Upper lobe of left lung (tissue), 6 donors: ENCODE data around the gene BMS1. TPM values are rescaled to one million over a fixed set of nuclear protein-coding genes. Genes with fewer than 3 reads are reported as not detected.
"Not testable (repeated sequence)": the region's sequence is repeated elsewhere in the genome, so short reads cannot be mapped to it uniquely, and the experiment has no call there.

ENCODE experiments used
- ATAC-seq, 2 donors: fragments of 200-7000 bp; cut with Tn5 transposase; one replicate each; pipeline ENCODE4 v1.9.1; 2022; ENCODE audit warnings: mild to moderate bottlenecking in 2 of 2, moderate library complexity in 2 of 2; ENCODE audit not compliant: low FRiP score in 2 of 2
- DNase-seq, 2 donors: peaks; one replicate each; pipeline ENCODE4 v3.0.0-alpha.2; 2019 to 2020
- H3K27ac ChIP-seq, 4 donors: fragments of 200-600 bp; sonication (generic); one replicate each; pipeline ENCODE4 v1.5.1; 2016 to 2019
- H3K27me3 ChIP-seq, 4 donors: fragments of 200-600 bp; sonication (generic); one replicate each; pipeline ENCODE4 v1.5.1; 2017 to 2019
- H3K36me3 ChIP-seq, 4 donors: fragments of 200-600 bp; sonication (generic); one replicate each; pipeline ENCODE4 v1.5.1; 2016 to 2019
- H3K4me1 ChIP-seq, 4 donors: fragments of 200-600 bp; sonication (generic); one replicate each; pipeline ENCODE4 v1.5.1; 2018 to 2019
- H3K4me3 ChIP-seq, 4 donors: fragments of 200-600 bp; sonication (generic); one replicate each; pipeline ENCODE4 v1.5.1; 2017 to 2019; ENCODE audit warnings: mild to moderate bottlenecking in 2 of 4, moderate library complexity in 1 of 4
- H3K9me3 ChIP-seq, 4 donors: fragments of 200-600 bp; sonication (generic); one replicate each; pipeline ENCODE4 v1.5.1; 2018 to 2019
- CTCF ChIP-seq, 6 experiments: fragments of 450-650 bp in 4 of 6; fragments of 200-600 bp in 2 of 6; sonication (generic) in 2 of 6; IDR thresholded peaks; one replicate each; pipeline ENCODE4 v1.5.1; 2016 to 2019; ENCODE audit warnings: antibody characterized with exemption in 6 of 6
- EP300 ChIP-seq, 4 donors: sonication (generic); formaldehyde crosslinking; IDR thresholded peaks; one replicate each; pipeline ENCODE4 v1.5.1; 2017; ENCODE audit warnings: antibody characterized with exemption in 4 of 4, control low read depth in 2 of 4
- POLR2A ChIP-seq, 4 donors: fragments of 450-650 bp; IDR thresholded peaks; one replicate each; pipeline ENCODE4 v1.5.1; 2016 to 2017; ENCODE audit warnings: antibody characterized with exemption in 4 of 4, mild to moderate bottlenecking in 2 of 4
- POLR2AphosphoS5 ChIP-seq, 2 donors: sonication (generic); formaldehyde crosslinking; IDR thresholded peaks; one replicate each; pipeline ENCODE4 v1.5.1; 2017; ENCODE audit warnings: antibody characterized with exemption in 2 of 2
- WGBS, 2 donors: methylation state at CpG; one replicate each; pipeline ENCODE4 v1.1.5; 2017 to 2018; 5-methylcytosine and 5-hydroxymethylcytosine counted together
- total RNA-seq, 6 donors: library from RNA; depleted of rRNA in 4 of 6; stranded (reverse); fragments of >200 nt in 4 of 6; gene quantifications; one replicate each; pipeline versions ENCODE4 v1.1.0 to v1.2.1, GENCODE V29; 2016 to 2021
- donor health status: DM: no; HTN: no; CAD: no; lungs with moderate emphysema.
- donor health status: DM: no; HTN: yes; CAD: no; lungs with severe emphysema.

Gene BMS1
- total RNA-seq, 6 donors from 2014 or later, result 8.1 to 19.3 (median 14.3) TPM

- Histone ChIP-seq H3K27ac (no peak overlapping the region), H3K27me3 (no peaks in the 10 kb centered on the region), H3K36me3 (peaks cover 3 to 82% (median 16%) of the 10 kb centered on the region in 4 donors), H3K9me3 (no peaks in the 10 kb centered on the region), H3K4me3 (no peak overlapping the region), H3K4me1 (no peaks in the 10 kb centered on the region)
- DNase-seq, result no peak
- 96 to 99% methylated on average over 4 of the region's 4 CpGs for WGBS, 2 donors
- TF ChIP-seq EP300 (IDR thresholded peaks at IDR 0.05), result no peak
- no peak for TF ChIP-seq CTCF (IDR thresholded peaks at IDR 0.05)
- TF ChIP-seq POLR2A (IDR thresholded peaks at IDR 0.05), result no peak
- TF ChIP-seq POLR2AphosphoS5 (IDR thresholded peaks at IDR 0.05), result no peak
- ATAC-seq, result no peak
Measured at GRCh38 chr10:42809676-42810075, 27.1 kb downstream of the BMS1 start.

GRCh38 chr10:42812028-42812427 lies 29.4 kb downstream of the BMS1 start:
- no peak overlapping the region for H3K27ac ChIP-seq
- no peaks in the 10 kb centered on the region for H3K9me3 ChIP-seq
- TF ChIP-seq CTCF (IDR thresholded peaks at IDR 0.05), result no peak
- no peak for TF ChIP-seq POLR2AphosphoS5 (IDR thresholded peaks at IDR 0.05)
- TF ChIP-seq EP300 (IDR thresholded peaks at IDR 0.05), result no peak
- no peak for TF ChIP-seq POLR2A (IDR thresholded peaks at IDR 0.05)
- no peak overlapping the region for H3K4me3 ChIP-seq
- 97 to 100% methylated on average over 4 of the region's 4 CpGs for WGBS, 2 donors
- DNase-seq, result no peak
- H3K27me3 ChIP-seq, result no peaks in the 10 kb centered on the region
- no peak for ATAC-seq
- no peaks in the 10 kb centered on the region for H3K4me1 ChIP-seq
- H3K36me3 ChIP-seq, result peaks cover 3 to 88% (median 16%) of the 10 kb centered on the region in 4 donors

- H3K4me3 ChIP-seq, H3K9me3 ChIP-seq, ATAC-seq, H3K27me3 ChIP-seq, H3K4me1 ChIP-seq, H3K27ac ChIP-seq, DNase-seq: not testable (repeated sequence)
- whole genome bisulfite sequencing, 2 donors, result 94 to 99% methylated on average over 5 of the region's 5 CpGs
- peaks cover 7 to 89% (median 24%) of the 10 kb centered on the region in 4 donors for H3K36me3 ChIP-seq
Measured at GRCh38 chr10:42813989-42814687, 31.5 kb downstream of the BMS1 start.

GRCh38 chr10:42816334-42816733 lies 33.7 kb downstream of the BMS1 start:
- not testable (repeated sequence) for DNase-seq, H3K27me3 ChIP-seq, H3K9me3 ChIP-seq, ATAC-seq, H3K27ac ChIP-seq, H3K4me3 ChIP-seq, H3K4me1 ChIP-seq
- WGBS, 2 donors, result 87 to 90% methylated on average over 5 of the region's 5 CpGs
- H3K36me3 ChIP-seq, result peaks cover 7 to 90% (median 31%) of the 10 kb centered on the region in 4 donors

- ATAC-seq, result no peak
Measured at GRCh38 chr10:42816912-42817311, 34.3 kb downstream of the BMS1 start.

GRCh38 chr10:42817417-42817816 lies 34.8 kb downstream of the BMS1 start:
- not testable (repeated sequence) for H3K4me3 ChIP-seq, DNase-seq, H3K27me3 ChIP-seq, H3K27ac ChIP-seq, H3K4me1 ChIP-seq, ATAC-seq, H3K9me3 ChIP-seq
- peaks cover 9 to 92% (median 34%) of the 10 kb centered on the region in 4 donors for H3K36me3 ChIP-seq
- WGBS, 2 donors, result 90 to 91% methylated on average over 3 of the region's 3 CpGs

More at GRCh38 chr10:42816912-42817311, 34.3 kb downstream of the BMS1 start:
- no peak overlapping the region for H3K4me3 ChIP-seq
- peaks cover 7 to 92% (median 34%) of the 10 kb centered on the region in 4 donors for H3K36me3 ChIP-seq
- no peaks in the 10 kb centered on the region for H3K27me3 ChIP-seq
- TF ChIP-seq POLR2A (IDR thresholded peaks at IDR 0.05), result no peak
- no peak for TF ChIP-seq CTCF (IDR thresholded peaks at IDR 0.05)
- no peak for TF ChIP-seq POLR2AphosphoS5 (IDR thresholded peaks at IDR 0.05)
- TF ChIP-seq EP300 (IDR thresholded peaks at IDR 0.05), result no peak
- DNase-seq, result no peak
- no peak overlapping the region for H3K27ac ChIP-seq
- H3K4me1 ChIP-seq, result no peaks in the 10 kb centered on the region
- H3K9me3 ChIP-seq, result no peaks in the 10 kb centered on the region
- WGBS, 2 donors, result 89 to 97% methylated on average over 2 of the region's 2 CpGs

GRCh38 chr10:42826759-42827158 lies 44.2 kb downstream of the BMS1 start:
- not testable (repeated sequence) for H3K27me3 ChIP-seq, ATAC-seq, H3K27ac ChIP-seq, H3K4me1 ChIP-seq, H3K4me3 ChIP-seq, H3K9me3 ChIP-seq
- DNase-seq, result peak in 1 of 2 donors; percentile 41
- H3K36me3 ChIP-seq, result peaks cover 6 to 93% (median 53%) of the 10 kb centered on the region in 4 donors
- WGBS, 2 donors, result 69 to 87% methylated on average over 6 of the region's 6 CpGs
